ENCODE results near the gene AGPAT4. TPM values are rescaled to one million over a fixed set of nuclear protein-coding genes. Genes with fewer than 3 reads are reported as not detected.

The AGPAT4 gene
- total and polyA plus RNA-seq, 2 experiments from 2014 or later = 3.0 to 3.9 TPM

DNA sequence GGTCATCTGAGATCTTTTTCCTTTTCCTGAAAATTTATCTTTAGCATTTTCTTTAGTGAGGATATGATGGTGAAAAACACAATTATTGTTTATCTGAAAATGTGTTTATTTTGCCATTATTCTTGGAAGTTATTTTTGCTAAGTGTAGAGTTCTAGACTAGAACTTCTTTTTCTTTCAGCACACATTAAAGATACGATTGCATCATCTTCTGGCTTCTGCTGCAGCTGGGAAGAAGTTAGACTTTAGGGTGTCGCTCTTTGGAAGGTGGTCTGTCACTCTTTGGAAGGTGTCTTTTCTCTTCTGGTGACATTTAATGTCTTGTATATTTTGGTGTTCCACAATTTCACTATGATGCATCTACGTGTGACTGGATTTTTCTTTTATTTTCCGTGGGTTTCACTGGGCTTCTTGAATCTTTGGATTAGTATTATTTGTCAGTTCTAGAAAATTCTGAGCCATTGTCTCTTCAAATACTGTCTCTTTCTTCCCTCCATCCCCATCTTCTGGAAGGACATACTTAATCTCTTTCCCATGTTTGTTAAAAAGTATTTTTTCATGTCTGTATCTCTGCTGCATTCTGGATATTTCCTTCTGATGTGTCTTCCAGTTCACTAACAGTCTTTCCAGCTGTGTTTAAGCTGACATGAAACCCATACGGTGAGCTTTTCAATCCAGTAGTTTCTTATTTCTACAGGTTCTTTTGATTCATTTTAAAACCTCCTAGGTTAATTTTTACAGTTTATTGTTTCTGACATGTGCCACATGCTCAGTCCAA lies 81.0 kb downstream of the AGPAT4 start:
- Histone ChIP-seq H4K20me1 (ENCODE audit: insufficient read depth) (no peaks in the 10 kb centered on the region), H3F3A (ENCODE audit: insufficient read depth) (no peaks in the 10 kb centered on the region), H3K27ac (no peak overlapping the region), H3K79me2 (ENCODE audit: insufficient read depth) (peaks cover 10% of the 10 kb centered on the region; the same call in 1 of the 2 replicates), H3K4me1 (ENCODE audit: insufficient read depth) (peaks cover under 1% of the 10 kb centered on the region; the same call in 1 of the 2 replicates), H3K4me3 (no peak overlapping the region), H3K9me2 (ENCODE audit: insufficient read depth) (no peaks in the 10 kb centered on the region), H3K4me2 (ENCODE audit: unreplicated experiment) (no peak overlapping the region), H3K36me3 (ENCODE audit: low read depth) (no peaks in the 10 kb centered on the region), H3K27me3 (replicated peaks; ENCODE audit: insufficient read depth) (no peaks in the 10 kb centered on the region), H3K9me3 (ENCODE audit: low read depth) (no peaks in the 10 kb centered on the region), H3K9ac (no peak overlapping the region), H2AFZ (no peak overlapping the region)
- no peak for TF ChIP-seq EZH2phosphoT487 (IDR thresholded peaks at IDR 0.05; ENCODE audit: insufficient read depth, low read depth)
- no peak for TF ChIP-seq EZH2 (IDR thresholded peaks at IDR 0.05; ENCODE audit: insufficient read depth, poor library complexity, severe bottlenecking)
- in situ Hi-C loops (cut with MboI) = no loop called here
- DNase-seq = no peak
- 98% methylated on average over 5 of the region's 5 CpGs for WGBS, 2 experiments (ENCODE audit: low coverage in 1 of 2, low lambda C conversion rate in 2 of 2, missing lambda C conversion rate in 2 of 2)

DNA sequence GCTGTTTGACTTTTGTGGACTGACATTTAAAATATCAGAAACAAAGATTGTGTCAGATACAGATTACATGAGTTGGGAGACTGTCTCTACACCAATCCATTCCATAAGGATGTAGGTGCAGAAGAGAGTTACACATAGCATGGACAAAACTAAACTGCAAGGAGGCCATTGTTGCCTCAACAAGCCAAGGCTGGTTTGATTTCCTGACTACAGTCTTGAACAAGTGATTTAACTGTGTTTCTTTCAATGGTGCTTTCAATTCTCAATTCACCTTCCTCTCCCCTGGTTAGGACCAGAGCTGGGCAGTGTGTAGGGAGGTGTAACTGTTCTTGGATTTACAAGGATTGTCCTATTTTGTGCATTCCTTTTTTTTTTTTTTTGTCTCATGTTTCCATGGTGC lies 82.2 kb downstream of the AGPAT4 start:
- Histone ChIP-seq H4K20me1 (ENCODE audit: insufficient read depth) (no peaks in the 10 kb centered on the region), H3K9me2 (ENCODE audit: insufficient read depth) (no peaks in the 10 kb centered on the region), H2AFZ (no peak overlapping the region), H3K27ac (no peak overlapping the region), H3K79me2 (ENCODE audit: insufficient read depth) (peaks cover 10% of the 10 kb centered on the region; the same call in 1 of the 2 replicates), H3K9me3 (ENCODE audit: low read depth) (no peaks in the 10 kb centered on the region), H3K27me3 (replicated peaks; ENCODE audit: insufficient read depth) (no peaks in the 10 kb centered on the region), H3K4me1 (ENCODE audit: insufficient read depth) (peaks cover 2% of the 10 kb centered on the region), H3K4me2 (ENCODE audit: unreplicated experiment) (no peak overlapping the region), H3F3A (ENCODE audit: insufficient read depth) (peaks cover 5% of the 10 kb centered on the region), H3K36me3 (ENCODE audit: low read depth) (no peaks in the 10 kb centered on the region), H3K4me3 (no peak overlapping the region), H3K9ac (no peak overlapping the region)
- in situ Hi-C loops (cut with MboI) = no loop called here
- DNase-seq = no peak
- TF ChIP-seq EZH2 (IDR thresholded peaks at IDR 0.05; ENCODE audit: insufficient read depth, poor library complexity, severe bottlenecking) (no peak), EZH2phosphoT487 (IDR thresholded peaks at IDR 0.05; ENCODE audit: insufficient read depth, low read depth) (no peak)

DNA sequence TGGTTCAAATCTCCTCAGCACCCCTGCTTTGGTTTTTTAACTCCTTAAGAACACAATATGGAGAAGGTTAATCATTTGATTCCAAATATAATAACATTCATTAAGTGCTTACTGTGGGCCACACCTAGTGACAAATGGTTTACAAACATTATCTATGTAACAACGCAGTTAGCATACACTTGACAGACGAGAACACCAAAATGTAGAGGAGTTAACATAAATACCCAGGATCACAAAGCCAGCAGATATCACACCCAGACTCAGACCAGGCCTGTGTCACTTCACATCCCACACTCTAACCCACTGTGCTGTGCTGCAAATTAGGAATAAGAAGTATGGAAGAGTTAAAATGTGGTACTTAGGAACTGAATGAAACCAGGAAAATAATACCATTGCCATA lies 82.9 kb downstream of the AGPAT4 start:
- no peaks in the 10 kb centered on the region for H4K20me1 ChIP-seq (ENCODE audit: insufficient read depth)
- H3K9me2 ChIP-seq (ENCODE audit: insufficient read depth) = no peaks in the 10 kb centered on the region
- peaks cover 10% of the 10 kb centered on the region; the same call in 1 of the 2 replicates for H3K79me2 ChIP-seq (ENCODE audit: insufficient read depth)
- DNase-seq = no peak
- H3K27me3 ChIP-seq (replicated peaks; ENCODE audit: insufficient read depth) = no peaks in the 10 kb centered on the region
- H3K9ac ChIP-seq = no peak overlapping the region
- H3K4me1 ChIP-seq (ENCODE audit: insufficient read depth) = peaks cover 7% of the 10 kb centered on the region
- WGBS, 2 experiments (ENCODE audit: low coverage in 1 of 2, low lambda C conversion rate in 2 of 2, missing lambda C conversion rate in 2 of 2) = 65 to 72% methylated on average over 2 of the region's 2 CpGs
- in situ Hi-C loops (cut with MboI) = no loop called here
- no peaks in the 10 kb centered on the region for H3K9me3 ChIP-seq (ENCODE audit: low read depth)
- no peak overlapping the region for H3K4me3 ChIP-seq
- H3K36me3 ChIP-seq (ENCODE audit: low read depth) = no peaks in the 10 kb centered on the region
- no peak overlapping the region for H3K27ac ChIP-seq
- TF ChIP-seq EZH2 (IDR thresholded peaks at IDR 0.05; ENCODE audit: insufficient read depth, poor library complexity, severe bottlenecking) = no peak
- TF ChIP-seq EZH2phosphoT487 (IDR thresholded peaks at IDR 0.05; ENCODE audit: insufficient read depth, low read depth) = no peak
- H3F3A ChIP-seq (ENCODE audit: insufficient read depth) = peaks cover 9% of the 10 kb centered on the region
- no peak overlapping the region for H3K4me2 ChIP-seq (ENCODE audit: unreplicated experiment)
- no peak overlapping the region for H2AFZ ChIP-seq

DNA sequence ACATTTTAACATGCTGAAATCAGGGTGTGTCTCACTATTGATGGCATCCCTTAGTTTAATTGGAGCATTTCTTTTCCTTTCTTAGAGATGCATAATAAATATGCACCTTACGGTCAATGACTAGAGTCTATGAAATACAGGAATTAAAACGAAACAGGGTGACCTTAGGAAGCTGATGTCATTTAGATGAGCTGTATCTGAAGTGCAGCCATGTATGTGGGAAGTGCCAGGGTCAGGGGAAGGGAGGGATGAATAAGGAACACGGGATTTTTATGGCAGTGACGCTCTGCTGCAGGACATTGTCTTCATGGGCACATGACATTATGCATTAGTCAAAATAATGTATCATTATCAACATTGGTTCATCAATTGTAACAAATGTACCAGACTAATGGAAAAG lies 84.0 kb downstream of the AGPAT4 start:
- H3K9me3 ChIP-seq (ENCODE audit: low read depth) = no peaks in the 10 kb centered on the region
- 54 to 58% methylated on average over 4 of the region's 4 CpGs for WGBS, 2 experiments (ENCODE audit: low coverage in 1 of 2, low lambda C conversion rate in 2 of 2, missing lambda C conversion rate in 2 of 2)
- H2AFZ ChIP-seq = no peak overlapping the region
- H3K9ac ChIP-seq = no peak overlapping the region
- no peak overlapping the region for H3K4me3 ChIP-seq
- in situ Hi-C loops (cut with MboI) = no loop called here
- H3K27me3 ChIP-seq (replicated peaks; ENCODE audit: insufficient read depth) = no peaks in the 10 kb centered on the region
- no peaks in the 10 kb centered on the region for H3K36me3 ChIP-seq (ENCODE audit: low read depth)
- H3K27ac ChIP-seq = no peak overlapping the region
- no peak for TF ChIP-seq EZH2 (IDR thresholded peaks at IDR 0.05; ENCODE audit: insufficient read depth, poor library complexity, severe bottlenecking)
- TF ChIP-seq EZH2phosphoT487 (IDR thresholded peaks at IDR 0.05; ENCODE audit: insufficient read depth, low read depth) = no peak
- peaks cover 9% of the 10 kb centered on the region for H3F3A ChIP-seq (ENCODE audit: insufficient read depth)
- peak; percentile 27 for DNase-seq
- H3K79me2 ChIP-seq (ENCODE audit: insufficient read depth) = peaks cover 10% of the 10 kb centered on the region; the same call in 1 of the 2 replicates
- no peak overlapping the region for H3K4me2 ChIP-seq (ENCODE audit: unreplicated experiment)
- H3K9me2 ChIP-seq (ENCODE audit: insufficient read depth) = no peaks in the 10 kb centered on the region
- H4K20me1 ChIP-seq (ENCODE audit: insufficient read depth) = no peaks in the 10 kb centered on the region
- peaks cover 13% of the 10 kb centered on the region for H3K4me1 ChIP-seq (ENCODE audit: insufficient read depth)

Data from GM23248 (cell line).